ENCODE measurements around the gene WIPF2.

The WIPF2 gene

DNA sequence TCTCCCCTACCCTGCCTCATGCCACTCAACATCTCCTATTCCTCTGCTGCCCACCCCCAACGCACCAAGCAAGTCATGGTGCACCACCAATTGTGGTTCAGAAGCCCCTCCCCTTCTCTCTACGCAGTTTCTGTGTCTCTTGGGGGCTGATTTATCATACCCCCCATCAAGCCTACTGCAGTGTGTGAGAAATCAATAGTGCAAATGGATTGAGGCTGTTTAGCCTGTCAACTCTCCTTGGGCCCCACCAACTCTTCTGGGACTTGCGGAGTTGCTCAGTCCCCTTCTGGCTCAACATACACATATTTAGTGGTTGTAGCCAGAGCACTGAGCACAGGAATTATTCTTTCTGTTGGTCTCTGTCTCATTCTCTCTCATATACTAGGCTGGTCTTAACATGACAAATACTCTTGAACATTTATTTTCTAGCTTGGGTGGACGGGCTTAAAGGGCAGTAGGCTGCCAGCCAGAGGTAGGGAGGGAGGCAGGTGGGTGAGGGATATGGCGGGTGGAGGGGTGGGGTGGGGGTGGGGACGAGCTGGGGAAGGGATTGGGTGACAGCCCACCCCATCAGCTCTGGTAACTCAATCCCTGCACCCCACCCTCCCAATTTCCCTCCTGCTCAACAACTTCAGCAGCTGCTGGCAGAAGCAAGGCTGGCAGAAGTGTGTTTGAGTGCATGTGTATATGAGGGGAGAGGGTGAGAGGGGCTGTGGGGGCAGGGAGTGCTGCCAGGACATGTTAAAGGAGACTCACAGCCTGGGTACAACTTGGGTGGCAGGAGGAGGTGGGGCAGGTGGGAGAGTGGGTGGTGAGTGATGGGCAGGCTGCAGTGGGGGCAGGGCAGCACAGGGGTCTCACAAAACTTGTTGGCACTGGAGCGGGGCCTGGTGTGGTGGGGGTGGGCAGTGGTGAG lies 94.8 kb downstream of the WIPF2 start:
- DNase-seq (ENCODE audit: low spot score) = no peak

GRCh38 chr17:40314584-40314956 lies 95.5 kb downstream of the WIPF2 start:
- DNase-seq (ENCODE audit: low spot score) = no peak

- no peak for DNase-seq (ENCODE audit: low spot score)
These were observed 96.1 kb downstream of the WIPF2 start for GRCh38 chr17:40315206-40315605.

- DNase-seq (ENCODE audit: low spot score) = no peak
These were observed 96.8 kb downstream of the WIPF2 start for GRCh38 chr17:40315678-40316570.

GRCh38 chr17:40316571-40317344 lies 97.7 kb downstream of the WIPF2 start:
- DNase-seq (ENCODE audit: low spot score) = peak; percentile 63

GRCh38 chr17:40317345-40317873 lies 98.3 kb downstream of the WIPF2 start:
- DNase-seq (ENCODE audit: low spot score) = peak; percentile 78

DNA sequence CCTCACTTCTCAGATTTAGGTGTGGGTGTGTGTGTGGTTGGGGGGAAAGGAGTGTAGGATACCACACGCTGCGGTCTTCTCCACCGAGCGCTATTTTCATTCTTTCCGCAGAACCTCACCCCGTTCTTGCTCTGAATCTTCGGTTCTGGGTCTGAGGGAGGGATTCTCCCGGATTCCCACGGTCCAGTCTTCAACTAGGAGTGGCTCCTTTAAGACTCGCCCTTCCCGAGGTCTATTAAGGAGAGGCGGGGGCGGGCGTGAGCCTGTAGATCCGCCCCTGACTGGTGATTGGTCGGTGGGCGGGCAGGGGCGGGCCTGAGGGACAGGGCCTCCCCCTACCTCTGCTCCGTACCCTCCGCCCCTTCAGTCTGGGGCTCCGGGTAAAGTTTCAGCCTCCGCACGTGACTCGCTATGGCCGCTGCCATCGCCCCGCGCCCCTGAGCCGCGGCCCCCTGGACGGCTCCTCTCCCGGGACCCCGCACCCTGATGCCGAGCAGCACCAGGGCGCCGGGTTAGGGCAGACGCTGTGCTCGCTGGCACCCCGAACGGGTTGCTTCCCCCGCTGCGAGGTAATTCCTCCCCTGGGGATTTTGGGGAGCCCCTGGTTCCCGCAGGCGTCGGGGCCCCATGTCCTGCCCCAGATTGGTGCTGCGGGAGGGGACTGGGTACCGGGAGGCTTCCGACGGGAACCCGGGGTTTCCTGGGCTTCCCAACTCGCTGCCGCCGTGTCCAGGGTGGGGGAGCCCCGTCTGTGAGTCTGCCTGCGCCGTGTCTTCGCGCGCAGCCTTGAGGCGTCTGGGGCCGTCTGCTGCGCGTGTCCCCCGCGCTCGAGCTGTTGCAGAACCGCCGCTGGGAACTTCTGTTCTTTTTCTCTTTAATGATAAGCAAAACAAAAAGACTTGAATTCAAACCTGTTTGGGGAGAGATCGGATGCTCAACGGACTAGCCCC lies 99.1 kb downstream of the WIPF2 start:
- DNase-seq (ENCODE audit: low spot score) = peak; percentile 94

- no peak for DNase-seq (ENCODE audit: low spot score)
These were observed 99.8 kb downstream of the WIPF2 start for GRCh38 chr17:40318830-40319391.

GRCh38 chr17:40319651-40320540 lies 100.8 kb downstream of the WIPF2 start:
- no peak for DNase-seq (ENCODE audit: low spot score)

- DNase-seq (ENCODE audit: low spot score) = no peak
These were observed 101.8 kb downstream of the WIPF2 start for GRCh38 chr17:40320756-40321523.

- no peak for DNase-seq (ENCODE audit: low spot score)
These were observed 102.4 kb downstream of the WIPF2 start for GRCh38 chr17:40321524-40321929.

GRCh38 chr17:40321961-40322357 lies 102.9 kb downstream of the WIPF2 start:
- DNase-seq (ENCODE audit: low spot score) = no peak

DNA sequence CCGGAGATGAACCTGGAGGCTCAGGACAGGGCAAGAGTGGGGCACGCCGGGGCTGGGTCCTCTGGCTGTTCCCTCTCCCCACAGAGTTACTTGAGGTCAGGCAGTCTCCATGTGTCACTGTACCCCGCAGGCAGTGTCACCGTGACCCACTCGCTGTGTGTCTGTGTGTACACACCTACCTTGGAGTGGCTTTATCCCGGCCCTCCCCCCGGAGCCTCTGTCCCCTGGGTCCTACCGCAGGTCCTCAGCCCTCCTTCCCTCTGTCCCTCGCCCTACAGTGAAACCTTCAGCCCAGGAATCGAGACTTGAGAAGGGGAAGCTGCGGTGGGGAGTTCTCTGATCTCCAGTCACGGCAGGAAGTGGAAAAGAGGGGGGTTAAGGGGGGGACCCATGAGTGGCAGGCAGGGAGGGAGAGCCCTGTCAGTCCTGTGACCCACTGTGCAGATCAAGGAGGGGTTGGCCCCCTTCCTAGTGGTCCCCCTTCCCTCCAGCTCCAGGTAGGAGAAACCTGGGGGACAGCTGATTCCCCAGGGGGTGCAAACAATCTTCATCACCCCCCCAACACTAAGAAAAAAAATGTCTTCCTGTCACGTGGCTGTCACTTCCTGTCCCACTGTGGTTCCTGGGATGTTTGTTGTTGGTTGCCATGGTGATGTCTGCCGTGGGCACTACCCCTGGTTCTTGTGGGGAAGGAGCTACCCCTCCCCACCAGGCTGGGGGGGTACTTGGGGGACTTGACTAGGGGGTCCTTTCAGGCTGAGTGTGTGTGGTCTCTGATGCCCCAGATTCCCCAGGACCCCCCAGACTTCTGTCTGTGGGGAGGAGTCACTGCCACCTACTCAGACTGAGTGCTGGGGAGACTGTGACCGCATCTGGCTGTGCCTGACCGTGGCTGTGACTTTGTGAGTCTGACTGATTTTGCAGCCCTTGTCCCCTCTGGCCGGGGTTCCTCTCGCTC lies 103.5 kb downstream of the WIPF2 start:
- DNase-seq (ENCODE audit: low spot score) = no peak

DNA sequence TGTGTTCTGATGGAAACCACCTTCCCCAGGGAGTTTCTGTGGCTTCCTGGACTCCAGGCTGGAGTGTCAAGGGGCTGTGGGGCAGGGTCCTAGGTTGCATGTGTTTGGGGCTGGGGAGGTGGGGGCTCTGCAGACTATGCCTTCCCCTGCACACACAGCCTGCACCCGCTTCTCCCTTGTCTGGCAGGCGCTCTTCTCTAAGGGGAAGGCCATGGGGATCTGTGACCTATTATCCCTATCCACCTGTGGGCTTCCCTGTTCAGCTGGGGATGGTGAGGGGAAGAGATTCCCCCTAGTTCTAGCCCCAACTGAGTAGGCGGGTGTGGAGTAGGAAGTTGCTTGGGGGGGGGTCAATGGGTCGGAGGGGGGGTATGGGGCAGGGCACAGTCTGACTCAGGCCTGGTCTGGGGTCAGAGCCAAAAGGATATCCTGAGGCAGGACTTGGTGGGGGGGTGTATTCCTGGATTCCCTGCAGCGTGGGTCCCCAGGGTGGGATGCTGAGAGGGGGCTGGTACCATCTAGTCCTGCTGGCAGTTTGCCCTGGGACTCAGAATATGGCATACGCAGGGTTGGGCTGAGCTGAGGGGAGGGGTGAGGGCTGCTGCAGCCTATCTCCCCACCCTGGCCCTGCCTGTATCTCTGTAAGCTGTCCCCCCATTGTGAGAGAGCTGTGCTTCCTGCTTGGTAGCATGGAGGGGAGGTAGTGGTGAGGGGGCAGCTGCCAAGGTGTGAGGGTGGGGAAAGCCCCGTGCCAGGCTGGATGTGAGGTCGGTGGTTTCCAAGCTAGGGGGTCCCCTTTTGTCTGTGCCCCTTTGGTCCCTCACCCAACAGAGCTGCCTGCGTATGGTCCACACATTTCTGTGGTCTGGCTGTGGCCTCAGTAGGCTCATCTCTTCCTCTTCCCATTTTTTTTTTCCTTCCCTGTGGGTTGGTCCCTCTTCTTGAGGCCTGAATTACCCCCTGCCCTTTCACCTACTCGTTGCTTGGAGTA lies 104.6 kb downstream of the WIPF2 start:
- DNase-seq (ENCODE audit: low spot score) = no peak

DNA sequence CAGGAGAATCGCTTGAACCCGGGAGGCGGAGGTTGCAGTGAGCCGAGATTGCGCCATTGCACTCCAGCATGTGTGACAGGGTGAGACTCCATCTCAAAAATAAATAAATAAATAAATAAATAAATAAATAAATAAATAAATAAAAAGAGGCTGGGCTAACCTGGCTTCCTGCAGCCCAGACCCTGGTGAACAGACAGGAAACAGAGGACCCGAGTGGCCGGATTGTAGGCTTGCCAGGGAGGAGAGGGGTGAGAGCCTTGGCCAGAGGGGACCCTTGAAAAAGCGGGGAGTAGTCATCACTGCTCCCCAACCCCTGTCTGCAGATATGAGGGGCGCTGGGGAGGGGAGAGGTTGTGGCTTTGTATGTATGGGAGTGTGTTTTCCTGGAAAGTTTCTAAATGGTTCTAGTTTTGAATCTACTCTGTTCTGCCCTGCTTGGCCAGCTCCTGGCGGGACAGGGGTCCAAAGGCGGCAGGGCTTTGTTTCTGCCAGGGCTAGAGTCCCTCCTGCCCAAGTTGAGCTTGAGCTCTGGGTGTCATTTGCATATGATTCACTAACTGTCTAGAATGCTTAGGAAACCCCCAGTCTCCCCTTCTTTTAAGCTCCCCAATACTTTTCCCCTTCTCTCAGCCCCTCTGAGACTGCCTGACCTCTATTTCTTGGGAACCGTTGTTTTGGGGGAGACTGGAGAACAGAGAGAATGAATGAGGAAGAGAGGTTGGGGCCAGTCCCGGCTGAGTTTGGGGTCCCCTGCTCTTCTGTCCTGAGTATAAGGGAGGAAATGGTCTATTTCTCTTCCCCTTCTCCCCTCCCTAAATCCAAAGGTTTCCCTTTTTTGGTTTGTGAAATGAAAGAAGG lies 106.3 kb downstream of the WIPF2 start:
- DNase-seq (ENCODE audit: low spot score) = no peak

Measured in SK-N-DZ (cell line).